Measurements from ENCODE around the gene ZNF609.

ZNF609 gene

DNA sequence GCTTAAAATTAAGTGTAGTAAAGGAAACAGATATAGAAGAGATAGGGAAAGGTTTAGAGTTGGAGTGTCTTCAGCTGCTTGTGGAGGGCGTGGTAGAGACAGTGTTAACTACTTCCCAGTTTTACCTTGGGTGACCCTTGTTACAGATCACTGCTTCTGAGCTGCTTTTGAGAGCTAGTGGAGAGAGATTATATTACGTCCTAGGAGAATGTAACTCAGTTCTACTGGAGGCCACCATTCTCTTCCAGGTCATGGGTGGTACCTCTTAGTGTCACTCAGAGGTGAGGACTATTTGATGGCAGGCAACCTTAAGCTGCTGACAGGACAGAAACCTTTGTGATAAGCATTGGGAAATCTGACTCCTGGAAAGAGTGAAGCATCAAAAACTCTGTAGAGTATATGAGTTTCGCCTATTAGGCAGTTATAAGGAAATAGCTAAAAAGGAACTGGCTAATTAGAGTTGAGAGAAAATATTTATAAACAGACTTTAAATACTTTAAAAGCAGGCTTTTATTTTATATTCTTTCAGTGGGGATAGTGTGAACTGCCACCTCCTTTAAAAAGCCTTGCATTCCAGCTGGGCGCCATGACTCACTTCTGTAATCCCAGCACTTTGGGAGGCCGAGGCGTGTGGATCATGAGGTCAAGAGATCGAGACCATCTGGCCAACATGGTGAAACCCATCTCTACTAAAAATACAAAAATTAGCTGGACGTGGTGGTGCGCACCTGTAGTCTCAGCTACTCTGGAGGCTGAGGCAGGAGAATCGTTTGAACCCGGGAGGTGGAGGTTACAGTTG is 106.5 kb downstream of the ZNF609 start:
- peaks cover 0 to 8% (median 3%) of the 10 kb centered on the region in 4 experiments for H3K36me3 ChIP-seq (ENCODE audit: control insufficient read depth in 4 of 4, insufficient read depth in 4 of 4, low read length in 3 of 4)
- H3K27ac ChIP-seq (ENCODE audit: insufficient read depth in 1 of 2, low read depth in 1 of 2, low read length in 2 of 2, poor library complexity in 1 of 2, severe bottlenecking in 2 of 2): peak overlapping the region in 1 of 2 experiments; percentile 50
- POLR2A ChIA-PET: interaction anchor here (0.9 kb wide), 1 partner anchor 9 kb away, joined by 4 read pairs; no protein-coding TSS in a partner anchor
- H3K9me3 ChIP-seq (ENCODE audit: control extremely low read depth in 1 of 5, control insufficient read depth in 4 of 5, insufficient read depth in 2 of 5, low read depth in 1 of 5, low read length in 4 of 5): no peaks in the 10 kb centered on the region
- 69% methylated on average over 2 of the region's 11 CpGs for WGBS (ENCODE audit: insufficient coverage)
- no peak overlapping the region for H3K4me3 ChIP-seq (ENCODE audit: control insufficient read depth in 1 of 7, extremely low read depth in 1 of 7, insufficient read depth in 4 of 7, low read depth in 2 of 7, low read length in 6 of 7)
- no peaks in the 10 kb centered on the region for H3K27me3 ChIP-seq (replicated peaks in 2 of 5; ENCODE audit: control insufficient read depth in 4 of 5, insufficient read depth in 5 of 5, low read length in 4 of 5)
- CTCF ChIA-PET: interaction anchor here (0.7 to 1.9 kb wide), 5 partner anchors 13 to 139 kb away, joined by 3 to 5 read pairs (median 4); no protein-coding TSS in a partner anchor
- peaks cover 9 to 42% (median 13%) of the 10 kb centered on the region in 4 experiments for H3K4me1 ChIP-seq (ENCODE audit: control extremely low read depth in 1 of 4, control insufficient read depth in 4 of 4, insufficient read depth in 4 of 4, low read length in 3 of 4)
- peak in 2 of 3 donors; percentile 39 to 65 for DNase-seq

GRCh38 chr15:64568765-64569164 is 108.4 kb downstream of the ZNF609 start:
- DNase-seq: no peak
- Histone ChIP-seq H3K9me3 (ENCODE audit: control extremely low read depth in 1 of 5, control insufficient read depth in 4 of 5, insufficient read depth in 2 of 5, low read depth in 1 of 5, low read length in 4 of 5) (no peaks in the 10 kb centered on the region), H3K4me1 (ENCODE audit: control extremely low read depth in 1 of 4, control insufficient read depth in 4 of 4, insufficient read depth in 4 of 4, low read length in 3 of 4) (peaks cover 9 to 47% (median 18%) of the 10 kb centered on the region in 4 experiments), H3K4me3 (ENCODE audit: control insufficient read depth in 1 of 7, extremely low read depth in 1 of 7, insufficient read depth in 4 of 7, low read depth in 2 of 7, low read length in 6 of 7) (peak overlapping the region in 1 of 7 experiments; percentile 5), H3K27ac (ENCODE audit: insufficient read depth in 1 of 2, low read depth in 1 of 2, low read length in 2 of 2, poor library complexity in 1 of 2, severe bottlenecking in 2 of 2) (peak overlapping the region in 1 of 2 experiments; percentile 52), H3K36me3 (ENCODE audit: control insufficient read depth in 4 of 4, insufficient read depth in 4 of 4, low read length in 3 of 4) (peaks cover 0 to 5% (median under 1%) of the 10 kb centered on the region in 4 experiments), H3K27me3 (replicated peaks in 2 of 5; ENCODE audit: control insufficient read depth in 4 of 5, insufficient read depth in 5 of 5, low read length in 4 of 5) (no peaks in the 10 kb centered on the region)
- CTCF ChIA-PET: interaction anchor here (0.7 to 1.8 kb wide), 3 partner anchors 10 to 28 kb away, joined by 3 to 4 read pairs (median 3); no protein-coding TSS in a partner anchor
- POLR2A ChIA-PET: no interaction called here

GRCh38 chr15:64571857-64572291 is 111.5 kb downstream of the ZNF609 start:
- 12% methylated on average over 4 of the region's 4 CpGs for WGBS (ENCODE audit: insufficient coverage)
- H3K4me3 ChIP-seq (ENCODE audit: control insufficient read depth in 1 of 7, extremely low read depth in 1 of 7, insufficient read depth in 4 of 7, low read depth in 2 of 7, low read length in 6 of 7): no peak overlapping the region
- ChIA-PET CTCF (interaction anchor here (0.9 to 1.3 kb wide), 3 partner anchors 10 to 62 kb away, joined by 3 read pairs; no protein-coding TSS in a partner anchor), POLR2A (interaction anchor here (1.2 kb wide), 1 partner anchor 9 kb away, joined by 3 read pairs; no protein-coding TSS in a partner anchor)
- peaks cover 9 to 56% (median 27%) of the 10 kb centered on the region in 4 experiments for H3K4me1 ChIP-seq (ENCODE audit: control extremely low read depth in 1 of 4, control insufficient read depth in 4 of 4, insufficient read depth in 4 of 4, low read length in 3 of 4)
- DNase-seq: peak; percentile 82 to 90 (median 83)
- H3K27ac ChIP-seq (ENCODE audit: insufficient read depth in 1 of 2, low read depth in 1 of 2, low read length in 2 of 2, poor library complexity in 1 of 2, severe bottlenecking in 2 of 2): peak overlapping the region; percentile 68 to 73
- peaks cover 0 to 5% (median under 1%) of the 10 kb centered on the region in 4 experiments for H3K36me3 ChIP-seq (ENCODE audit: control insufficient read depth in 4 of 4, insufficient read depth in 4 of 4, low read length in 3 of 4)
- no peaks in the 10 kb centered on the region for H3K9me3 ChIP-seq (ENCODE audit: control extremely low read depth in 1 of 5, control insufficient read depth in 4 of 5, insufficient read depth in 2 of 5, low read depth in 1 of 5, low read length in 4 of 5)
- H3K27me3 ChIP-seq (replicated peaks in 2 of 5; ENCODE audit: control insufficient read depth in 4 of 5, insufficient read depth in 5 of 5, low read length in 4 of 5): no peaks in the 10 kb centered on the region

GRCh38 chr15:64572856-64573255 is 112.5 kb downstream of the ZNF609 start:
- Histone ChIP-seq H3K27me3 (replicated peaks in 2 of 5; ENCODE audit: control insufficient read depth in 4 of 5, insufficient read depth in 5 of 5, low read length in 4 of 5) (no peaks in the 10 kb centered on the region), H3K4me1 (ENCODE audit: control extremely low read depth in 1 of 4, control insufficient read depth in 4 of 4, insufficient read depth in 4 of 4, low read length in 3 of 4) (peaks cover 9 to 56% (median 27%) of the 10 kb centered on the region in 4 experiments), H3K36me3 (ENCODE audit: control insufficient read depth in 4 of 4, insufficient read depth in 4 of 4, low read length in 3 of 4) (peaks cover 0 to 5% (median 0%) of the 10 kb centered on the region in 4 experiments), H3K4me3 (ENCODE audit: control insufficient read depth in 1 of 7, extremely low read depth in 1 of 7, insufficient read depth in 4 of 7, low read depth in 2 of 7, low read length in 6 of 7) (no peak overlapping the region), H3K27ac (ENCODE audit: insufficient read depth in 1 of 2, low read depth in 1 of 2, low read length in 2 of 2, poor library complexity in 1 of 2, severe bottlenecking in 2 of 2) (no peak overlapping the region), H3K9me3 (ENCODE audit: control extremely low read depth in 1 of 5, control insufficient read depth in 4 of 5, insufficient read depth in 2 of 5, low read depth in 1 of 5, low read length in 4 of 5) (no peaks in the 10 kb centered on the region)
- DNase-seq: no peak
- CTCF ChIA-PET: interaction anchor here (0.6 kb wide), 2 partner anchors 8 to 209 kb away, joined by 3 to 4 read pairs; no protein-coding TSS in a partner anchor
- WGBS (ENCODE audit: insufficient coverage): 89% methylated on average over 1 of the region's 6 CpGs
- POLR2A ChIA-PET: interaction anchor here (1.2 kb wide), 1 partner anchor 8 kb away, joined by 3 read pairs; no protein-coding TSS in a partner anchor

DNA sequence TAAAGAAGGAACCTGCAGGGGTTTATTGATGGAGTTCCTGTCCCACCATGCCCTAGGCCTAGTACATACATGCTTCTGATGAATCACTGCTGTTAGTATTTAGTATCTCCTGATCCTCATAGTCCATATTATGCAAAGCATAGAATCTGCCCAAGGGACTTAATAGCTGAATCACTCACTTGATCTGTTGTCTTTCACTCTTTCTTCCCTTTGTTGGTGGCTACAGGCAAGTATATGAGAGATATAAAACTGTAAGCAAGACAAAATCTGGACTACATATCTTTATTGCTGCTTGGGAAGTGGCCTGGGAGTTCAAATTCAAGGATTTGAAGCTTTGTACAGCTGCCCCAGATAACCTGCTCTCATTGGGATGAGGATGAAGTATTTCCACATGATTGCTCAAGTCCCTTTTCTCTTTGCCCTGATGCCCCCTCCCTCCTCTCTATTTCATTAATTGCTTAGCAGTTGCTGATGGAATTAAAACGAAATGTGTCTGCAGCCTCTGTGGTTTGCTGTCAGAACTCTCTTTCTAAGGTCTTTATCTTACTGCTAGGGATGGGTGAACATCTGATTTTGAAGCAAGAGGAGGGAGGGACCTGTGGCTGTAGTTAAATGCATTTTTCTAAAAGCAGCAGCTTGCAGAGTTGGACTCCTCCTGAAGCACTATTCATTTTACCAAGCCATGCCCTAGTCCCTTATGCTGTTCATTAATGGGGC is 114.1 kb downstream of the ZNF609 start:
- DNase-seq: peak in 2 of 3 donors; percentile 44 to 65
- POLR2A ChIA-PET: no interaction called here
- CTCF ChIA-PET: interaction anchor here (0.7 to 1.0 kb wide), 2 partner anchors 16 to 61 kb away, joined by 3 read pairs; no protein-coding TSS in a partner anchor
- WGBS (ENCODE audit: insufficient coverage): no CpG with 5 or more reads among the region's 1 CpG
- peak overlapping the region in 1 of 2 experiments; percentile 49 for H3K27ac ChIP-seq (ENCODE audit: insufficient read depth in 1 of 2, low read depth in 1 of 2, low read length in 2 of 2, poor library complexity in 1 of 2, severe bottlenecking in 2 of 2)
- no peaks in the 10 kb centered on the region for H3K27me3 ChIP-seq (replicated peaks in 2 of 5; ENCODE audit: control insufficient read depth in 4 of 5, insufficient read depth in 5 of 5, low read length in 4 of 5)
- peaks cover 0 to 3% (median 0%) of the 10 kb centered on the region in 4 experiments for H3K36me3 ChIP-seq (ENCODE audit: control insufficient read depth in 4 of 4, insufficient read depth in 4 of 4, low read length in 3 of 4)
- peaks cover 1 to 41% (median 22%) of the 10 kb centered on the region in 4 experiments for H3K4me1 ChIP-seq (ENCODE audit: control extremely low read depth in 1 of 4, control insufficient read depth in 4 of 4, insufficient read depth in 4 of 4, low read length in 3 of 4)
- no peak overlapping the region for H3K4me3 ChIP-seq (ENCODE audit: control insufficient read depth in 1 of 7, extremely low read depth in 1 of 7, insufficient read depth in 4 of 7, low read depth in 2 of 7, low read length in 6 of 7)
- H3K9me3 ChIP-seq (ENCODE audit: control extremely low read depth in 1 of 5, control insufficient read depth in 4 of 5, insufficient read depth in 2 of 5, low read depth in 1 of 5, low read length in 4 of 5): peaks cover 0 to 3% (median 0%) of the 10 kb centered on the region in 5 experiments

DNA sequence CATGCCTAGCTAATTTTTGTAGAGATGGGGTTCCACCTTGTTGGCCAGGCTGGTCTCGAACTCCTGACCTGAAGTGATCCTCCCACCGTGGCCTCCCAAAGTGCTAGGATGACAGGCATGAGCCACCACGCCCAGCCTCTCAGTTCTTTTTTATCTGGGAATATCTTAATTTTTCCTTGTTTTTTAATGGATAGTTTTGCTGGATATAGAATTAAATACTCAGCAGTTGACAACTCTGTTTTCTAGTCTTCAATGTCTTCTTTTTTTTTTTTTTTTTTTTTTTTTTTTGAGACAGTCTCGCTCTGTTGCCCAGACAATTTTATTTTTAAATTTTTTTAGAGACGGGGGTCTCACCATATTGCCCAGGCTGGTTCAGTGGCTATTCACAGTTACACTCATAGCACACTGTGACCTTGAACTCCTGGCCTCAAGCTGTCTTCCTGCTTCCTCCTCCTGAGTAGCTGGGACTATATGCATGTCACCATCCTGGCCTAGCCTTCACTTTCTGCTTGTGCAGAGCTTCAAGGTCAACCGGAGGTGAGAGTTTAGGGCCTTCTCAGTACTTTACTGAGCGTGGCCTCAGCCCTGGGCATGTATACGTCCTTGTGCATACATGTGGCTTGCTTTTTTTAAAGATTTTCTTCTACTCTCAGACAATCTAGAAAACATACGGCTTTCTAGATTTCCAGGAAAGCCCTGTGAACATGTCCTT is 120.5 kb downstream of the ZNF609 start:
- H3K27ac ChIP-seq (ENCODE audit: insufficient read depth in 1 of 2, low read depth in 1 of 2, low read length in 2 of 2, poor library complexity in 1 of 2, severe bottlenecking in 2 of 2): peak overlapping the region in 1 of 2 experiments; percentile 16
- no peak overlapping the region for H3K4me3 ChIP-seq (ENCODE audit: control insufficient read depth in 1 of 7, extremely low read depth in 1 of 7, insufficient read depth in 4 of 7, low read depth in 2 of 7, low read length in 6 of 7)
- H3K36me3 ChIP-seq (ENCODE audit: control insufficient read depth in 4 of 4, insufficient read depth in 4 of 4, low read length in 3 of 4): peaks cover 0 to 3% (median 3%) of the 10 kb centered on the region in 4 experiments
- peaks cover 0 to 14% (median 5%) of the 10 kb centered on the region in 4 experiments for H3K4me1 ChIP-seq (ENCODE audit: control extremely low read depth in 1 of 4, control insufficient read depth in 4 of 4, insufficient read depth in 4 of 4, low read length in 3 of 4)
- H3K9me3 ChIP-seq (ENCODE audit: control extremely low read depth in 1 of 5, control insufficient read depth in 4 of 5, insufficient read depth in 2 of 5, low read depth in 1 of 5, low read length in 4 of 5): peaks cover 1 to 15% (median 3%) of the 10 kb centered on the region in 5 experiments
- WGBS (ENCODE audit: insufficient coverage): 88% methylated on average over 8 of the region's 9 CpGs
- no peaks in the 10 kb centered on the region for H3K27me3 ChIP-seq (replicated peaks in 2 of 5; ENCODE audit: control insufficient read depth in 4 of 5, insufficient read depth in 5 of 5, low read length in 4 of 5)
- no peak for DNase-seq
- ChIA-PET CTCF (interaction anchor here (0.8 to 1.9 kb wide), 7 partner anchors 9 to 73 kb away, joined by 3 to 4 read pairs (median 3); no protein-coding TSS in a partner anchor), POLR2A (interaction anchor here (1.0 kb wide), 1 partner anchor 9 kb away, joined by 3 read pairs; no protein-coding TSS in a partner anchor)
